IPS DF 19.7 (cell line): Measurements from ENCODE around the gene ADAM20.
"Not testable (repeated sequence)": the region's sequence is repeated elsewhere in the genome, so short reads cannot be mapped to it uniquely, and the experiment has no call there.

Experiments
- DNase-seq: peaks from one replicate; pipeline ENCODE4 v3.0.0-alpha.2; 2013; ENCODE audit warnings: low read depth, low spot score

ADAM20 gene

GRCh38 chr14:70534904-70535303, at the start of gene ADAM20:
Gene ADAM20 (minus strand): TSS chr14:70535004. CDS start chr14:70524757, 10,247 bp downstream.
- DNase-seq = no peak

DNA sequence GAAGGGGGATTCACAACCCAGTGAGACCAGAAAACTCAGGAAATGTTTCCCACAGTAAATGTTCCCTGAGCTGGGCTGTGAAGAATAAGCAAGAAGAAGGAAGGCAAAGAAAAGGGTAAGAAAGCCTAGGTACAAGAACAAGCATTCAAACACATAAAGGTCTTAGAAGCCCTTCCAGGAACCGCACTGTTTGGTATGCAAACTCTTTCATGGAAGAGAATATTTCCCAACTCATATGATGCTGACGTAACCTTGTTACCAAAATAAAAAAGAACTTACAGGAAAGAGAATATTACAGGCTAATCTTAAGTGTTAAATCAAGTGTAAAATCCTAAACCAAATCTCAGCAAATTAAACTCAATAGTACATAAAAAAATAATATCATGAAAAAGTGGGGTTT, 42.1 kb upstream of the ADAM20 start:
- no peak for DNase-seq

GRCh38 chr14:70573050-70573449, 38.2 kb upstream of the ADAM20 start:
- DNase-seq = no peak

GRCh38 chr14:70571139-70571538, 36.3 kb upstream of the ADAM20 start:
- DNase-seq = no peak

- DNase-seq = peak; percentile 52
Measured at GRCh38 chr14:70567791-70568190, 33.0 kb upstream of the ADAM20 start.

GRCh38 chr14:70563869-70564268, 29.1 kb upstream of the ADAM20 start:
- no peak for DNase-seq

DNA sequence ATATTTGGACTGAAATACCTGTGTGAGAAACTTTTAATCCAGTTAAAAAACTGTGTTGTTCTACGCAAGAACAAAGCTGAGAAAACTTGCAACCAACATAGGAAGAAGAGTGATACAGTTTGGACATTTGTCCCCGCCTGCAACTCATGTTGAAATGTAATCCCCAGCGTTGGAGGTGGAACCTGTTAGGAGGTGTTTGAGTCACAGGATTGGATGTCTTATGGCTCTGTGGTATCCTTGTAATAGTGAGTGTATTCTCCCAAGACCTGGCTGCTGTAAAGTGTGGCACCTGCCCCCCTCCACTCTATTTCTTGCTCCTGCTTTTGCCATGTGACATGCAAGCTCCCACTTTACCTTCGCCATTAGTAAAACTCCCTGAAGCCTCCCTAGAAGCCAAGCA, 28.6 kb upstream of the ADAM20 start:
- no peak for DNase-seq

DNA sequence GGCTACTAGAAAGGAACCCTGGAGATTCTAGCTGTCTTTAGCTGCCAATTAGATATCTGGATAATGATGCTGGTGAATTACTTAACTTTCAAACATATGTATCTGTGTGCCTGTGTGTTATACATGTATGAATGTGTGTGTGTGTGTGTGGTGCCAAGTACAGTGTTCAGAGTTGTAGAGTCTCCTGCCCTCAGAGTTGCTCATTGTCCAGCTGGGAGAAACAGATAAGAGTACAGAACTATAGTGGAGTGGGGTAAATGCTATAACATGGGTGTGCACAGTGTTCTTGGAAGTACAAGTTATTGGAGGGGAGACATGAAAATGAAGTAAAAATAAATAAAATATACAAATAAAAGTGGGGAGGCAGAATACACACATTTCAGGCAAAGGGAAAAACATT, 23.6 kb upstream of the ADAM20 start:
- no peak for DNase-seq

GRCh38 chr14:70555890-70556289, 21.1 kb upstream of the ADAM20 start:
- no peak for DNase-seq

DNA sequence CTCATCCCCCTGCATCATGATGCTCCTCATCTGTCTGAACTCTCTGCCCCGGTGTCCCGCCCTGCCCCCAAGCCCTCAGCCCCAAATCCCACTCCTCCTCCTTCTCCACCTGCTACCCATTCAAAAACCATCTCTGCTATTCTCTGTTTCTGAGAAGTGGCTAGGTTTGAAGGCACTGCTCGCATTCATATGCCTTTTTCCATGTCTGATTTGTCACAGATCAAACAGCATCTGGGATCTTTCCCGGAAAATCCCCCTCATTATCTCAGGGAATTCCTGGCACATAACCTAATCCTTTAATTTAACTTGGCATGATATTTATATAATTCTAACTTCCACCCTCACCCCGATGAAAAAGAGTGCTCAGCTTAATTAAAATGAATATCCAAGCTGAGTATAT, 3.3 kb upstream of the ADAM20 start:
- no peak for DNase-seq

DNA sequence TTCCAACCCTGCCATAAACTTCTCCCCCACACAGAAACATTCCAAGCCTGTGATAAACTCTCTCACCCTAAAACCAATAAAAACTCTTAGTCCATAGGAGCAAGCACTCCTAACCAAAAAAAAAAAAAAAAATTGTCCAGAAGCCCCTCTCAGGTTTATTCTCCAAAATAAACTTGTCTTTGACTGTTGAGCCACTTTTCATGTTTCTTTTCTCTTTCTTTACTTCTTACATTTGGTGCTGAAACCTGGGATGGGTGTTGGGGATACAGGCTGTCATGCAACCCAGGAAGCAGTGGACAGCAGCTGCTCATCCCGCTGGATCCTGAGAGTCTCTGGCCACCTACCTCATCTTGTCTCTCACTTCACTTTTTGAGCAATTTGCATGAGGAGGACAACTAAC, 2.0 kb upstream of the ADAM20 start:
- no peak for DNase-seq

- DNase-seq = no peak
Measured at GRCh38 chr14:70530417-70530816, 4.4 kb downstream of the ADAM20 start.

- DNase-seq = no peak
Measured at GRCh38 chr14:70527501-70528105, 7.2 kb downstream of the ADAM20 start.

- no peak for DNase-seq
Measured at GRCh38 chr14:70525691-70526090, 9.1 kb downstream of the ADAM20 start.

DNA sequence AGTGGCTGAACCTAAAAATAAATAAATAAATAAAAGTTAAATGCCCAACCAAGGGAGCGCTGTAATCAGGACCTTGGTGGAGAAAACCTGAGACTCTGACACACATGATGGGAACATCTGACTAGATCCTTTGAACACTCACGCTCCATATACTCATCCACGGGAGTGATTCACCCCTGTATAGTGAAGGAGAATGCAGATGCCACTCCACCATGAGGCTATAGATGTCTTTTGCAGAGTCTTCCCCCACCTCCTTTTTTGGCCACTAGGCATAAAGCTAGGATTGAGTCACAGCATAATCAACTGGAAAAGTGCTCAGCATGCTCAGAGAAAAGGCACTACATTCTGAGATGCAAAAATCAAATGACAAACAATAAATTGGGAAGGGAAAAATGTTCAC, 19.0 kb downstream of the ADAM20 start:
- DNase-seq = no peak

- DNase-seq = no peak
Measured at GRCh38 chr14:70514168-70515069, 20.4 kb downstream of the ADAM20 start.

GRCh38 chr14:70498191-70498590, 36.6 kb downstream of the ADAM20 start:
- no peak for DNase-seq

DNA sequence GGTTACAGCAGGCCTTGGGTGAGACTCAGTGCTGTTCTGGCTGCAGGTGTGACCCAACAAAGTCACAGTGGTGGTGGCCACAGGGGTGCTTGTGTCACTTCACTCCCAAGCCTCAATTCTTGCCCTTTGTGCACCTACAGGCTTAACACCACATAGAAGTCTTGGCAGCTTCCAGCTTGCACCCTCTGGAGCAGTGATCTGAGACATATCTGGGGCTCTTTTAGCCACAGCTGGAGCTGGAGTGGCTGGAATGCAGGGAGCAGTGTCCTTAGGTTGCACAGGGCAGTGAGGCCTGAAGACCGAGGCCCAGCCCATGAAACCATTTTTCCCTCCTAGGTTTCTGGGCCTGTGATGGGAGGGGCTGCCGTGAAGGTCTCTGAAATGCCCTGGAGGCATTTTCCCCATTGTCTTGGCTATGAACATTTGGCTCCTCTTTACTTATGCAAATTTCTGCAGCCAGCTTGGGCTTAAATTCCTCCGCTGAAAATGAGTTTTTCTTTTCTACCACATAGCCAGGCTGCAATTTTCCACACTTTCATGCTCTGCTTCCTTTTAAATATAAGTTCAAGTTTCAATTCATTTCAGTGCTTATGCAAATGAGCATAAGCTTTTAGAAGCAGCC, 45.1 kb downstream of the ADAM20 start:
- DNase-seq = no peak

DNA sequence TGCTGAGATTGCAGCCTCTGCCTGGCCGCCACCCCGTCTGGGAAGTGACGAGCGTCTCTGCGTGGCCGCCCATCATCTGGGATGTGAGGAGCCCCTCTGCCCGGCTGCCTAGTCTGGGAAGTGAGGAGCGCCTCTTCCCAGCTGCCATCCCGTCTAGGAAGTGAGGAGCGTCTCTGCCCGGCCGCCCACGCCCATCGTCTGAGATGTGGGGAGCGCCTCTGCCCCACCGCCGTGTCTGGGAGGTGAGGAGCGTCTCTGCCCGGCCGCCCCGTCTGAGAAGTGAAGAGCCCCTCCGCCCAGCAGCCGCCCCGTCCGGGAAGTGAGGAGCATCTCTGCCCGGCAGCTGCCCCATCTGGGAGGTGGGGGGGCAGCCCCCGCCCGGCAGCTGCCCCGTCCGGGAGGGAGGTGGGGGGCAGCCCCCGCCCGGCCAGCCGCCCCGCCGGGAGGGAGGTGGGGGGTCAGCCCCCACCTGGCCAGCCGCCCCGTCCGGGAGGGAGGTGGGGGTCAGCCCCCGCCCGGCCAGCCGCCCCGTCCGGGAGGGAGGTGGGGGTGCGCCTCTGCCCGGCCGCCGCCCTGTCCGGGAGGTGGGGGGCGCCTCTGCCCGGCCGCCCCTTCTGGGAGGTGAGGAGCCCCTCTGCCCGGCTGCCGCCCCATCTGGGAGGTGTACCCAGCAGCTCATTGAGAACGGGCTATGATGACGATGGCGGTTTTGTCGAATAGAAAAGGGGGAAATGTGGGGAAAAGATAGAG, 57.3 kb downstream of the ADAM20 start:
- DNase-seq = not testable (repeated sequence)

- not testable (repeated sequence) for DNase-seq
Measured at GRCh38 chr14:70475459-70475858, 59.3 kb downstream of the ADAM20 start.

- no peak for DNase-seq
Measured at GRCh38 chr14:70473825-70474224, 61.0 kb downstream of the ADAM20 start.
